Heart left ventricle (tissue), 13 donors: Measurements from ENCODE around the gene UBE2M.

Experiments
- CTCF ChIP-seq, 12 donors: fragments of 200-600 bp; sonication (generic) in 4 of 12; IDR thresholded peaks; one replicate each; pipeline versions ENCODE4 v1.5.0 to v1.8.0; 2018 to 2022; ENCODE audit warnings: antibody characterized with exemption in 12 of 12, mild to moderate bottlenecking in 5 of 12
- POLR2A ChIP-seq, 2 donors: fragments of 450-650 bp; IDR thresholded peaks; one replicate each; pipeline ENCODE4 v1.6.1; 2017; ENCODE audit warnings: antibody characterized with exemption in 2 of 2, mild to moderate bottlenecking in 2 of 2, moderate library complexity in 2 of 2
- donor health status: ischemic (EF 13 %, LVEDD 7.1; RV severe dilation, severe dysfunction).
- donor health status: DM: no; HTN: yes; CAD: no.
- donor health status: DM: no; HTN: no; CAD: no.
- donor health status: ischemic (EF 25% LVEDD 6.9; RV normal size, moderate dysfunction).
- donor health status: ischemic (EF 25% LVEDD 5.7; RV mildly dilated, moderate dysfunction).
- donor health status: ischemic (EF 35%, LVEDD 5.7; RV mildly dilated, moderate dysfunction).
- donor health status: nonischemic (EF 11% LVEDD 7.7; RV severe dilation, severe dysfunction).
- donor health status: DM: yes; HTN: yes; CAD: no.
- donor health status: PGD.
- donor health status: ischemic (EF 29% LVEDD 5.4; RV normal size, mild dysfunction).
- donor health status: nonischemic (EF 23%, LVEDD 6.1; RV moderate dilation, normal function).

- TF ChIP-seq CTCF (IDR thresholded peaks at IDR 0.05), result peak in 1 of 12 donors; percentile 58
- TF ChIP-seq POLR2A (IDR thresholded peaks at IDR 0.05), result no peak
These were observed 39.9 kb downstream of the UBE2M start for GRCh38 chr19:58518256-58519086.
